Endodermal cell (in vitro differentiated cells): ENCODE data around the gene MSI1. TPM values are rescaled to one million over a fixed set of nuclear protein-coding genes. Genes with fewer than 3 reads are reported as not detected.

Source experiments
- DNase-seq: peaks from one replicate; pipeline ENCODE4 v3.0.0-alpha.2; 2017
- H3K27ac ChIP-seq: 2 replicates; pipeline ENCODE4 v1.5.1; 2013; ENCODE audit warnings: mild to moderate bottlenecking, low read depth, low read length, moderate library complexity
- H3K27me3 ChIP-seq: 2 replicates; pipeline ENCODE4 v1.6.1; 2013; ENCODE audit warnings: mild to moderate bottlenecking, low read length, moderate library complexity; ENCODE audit not compliant: insufficient read depth, control insufficient read depth, poor library complexity, severe bottlenecking
- H3K36me3 ChIP-seq: 2 replicates; pipeline ENCODE4 v1.7.0; 2013; ENCODE audit warnings: mild to moderate bottlenecking, low read length, moderate library complexity; ENCODE audit not compliant: control insufficient read depth, insufficient read depth
- H3K4me1 ChIP-seq: one replicate; pipeline ENCODE4 v1.7.0; 2013; ENCODE audit warnings: low read length; ENCODE audit not compliant: control insufficient read depth, insufficient read depth
- H3K4me3 ChIP-seq: 2 replicates; pipeline ENCODE4 v1.5.1; 2013; ENCODE audit warnings: mild to moderate bottlenecking, low read length, moderate library complexity
- H3K9ac ChIP-seq: 2 replicates; pipeline ENCODE4 v1.6.1; 2013; ENCODE audit warnings: mild to moderate bottlenecking, low read length, moderate library complexity; ENCODE audit not compliant: poor library complexity, severe bottlenecking; ENCODE audit errors: extremely low read depth
- H3K9me3 ChIP-seq: 2 replicates; pipeline ENCODE4 v1.6.1; 2013; ENCODE audit warnings: mild to moderate bottlenecking, low read length, moderate library complexity; ENCODE audit not compliant: control insufficient read depth
- H3K27ac Mint-ChIP-seq: 2 replicates; pipeline ENCODE4 v1.8.0; 2020; ENCODE audit warnings: mixed read lengths
- H3K27me3 Mint-ChIP-seq: 2 replicates; pipeline ENCODE4 v1.8.0; 2021; ENCODE audit warnings: mild to moderate bottlenecking, mixed read lengths; ENCODE audit not compliant: insufficient read depth
- H3K36me3 Mint-ChIP-seq: 2 replicates; pipeline ENCODE4 v1.8.0; 2020; ENCODE audit warnings: low read depth, mixed read lengths
- H3K4me1 Mint-ChIP-seq: 2 replicates; pipeline ENCODE4 v1.8.0; 2020; ENCODE audit warnings: mixed read lengths
- H3K4me3 Mint-ChIP-seq: 2 replicates; pipeline ENCODE4 v1.8.0; 2020; ENCODE audit warnings: mild to moderate bottlenecking, moderate library complexity, mixed read lengths
- H3K9me3 Mint-ChIP-seq: 2 replicates; pipeline ENCODE4 v1.8.0; 2020; ENCODE audit warnings: mild to moderate bottlenecking, mixed read lengths
- WGBS, 2 experiments: methylation state at CpG; one replicate each; pipeline versions ENCODE4 v1.1.5 to v1.1.7; 2013; ENCODE audit warnings: missing lambda C conversion rate in 2 of 2, mixed read lengths in 1 of 2; ENCODE audit not compliant: insufficient coverage in 1 of 2, insufficient read length in 1 of 2; 5-methylcytosine and 5-hydroxymethylcytosine counted together
- total RNA-seq, 2 donors: library from RNA; stranded (reverse); fragmentation: NEBNext Ultra II Directional in 1 of 2; extraction: Animal tissue kit (Norgen Biotek cat#: 25700) in 1 of 2; gene quantifications; 2 replicates in 1 of 2; 3 replicates in 1 of 2; pipeline ENCODE4 v1.2.1, GENCODE V29; 2021
- TF ChIP-seq, protein P1 (sequence below): fragments of 200-600 bp; sonication (generic); conservative IDR thresholded peaks from 2 replicates; pipeline ENCODE4 v1.5.0; 2021; ENCODE audit warnings: antibody characterized with exemption, mild to moderate bottlenecking

Gene MSI1
- total RNA-seq, 2 donors from 2014 or later: 92.8 to 105 TPM

DNA sequence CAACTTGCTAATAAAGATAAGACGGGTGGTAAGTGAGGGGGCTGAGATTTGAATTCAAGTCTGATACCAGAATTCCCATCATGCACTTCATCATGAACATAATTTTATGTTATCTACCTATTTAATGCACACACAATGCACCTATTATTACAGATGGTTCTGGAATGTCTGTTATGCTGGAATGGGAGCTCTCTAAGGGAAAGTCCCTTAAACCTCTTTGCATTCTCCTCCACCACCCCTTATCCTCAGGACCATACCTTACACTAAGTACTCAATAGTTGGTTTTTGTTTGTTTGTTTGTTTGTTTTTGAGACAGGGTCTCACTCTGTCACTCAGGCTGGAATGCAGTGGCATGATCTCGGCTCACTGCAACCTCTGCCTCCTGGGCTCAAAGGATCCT is 7.0 kb upstream of the MSI1 start:
- Mint-ChIP-seq H3K36me3 (no peaks in the 10 kb centered on the region), H3K27me3 (no peaks in the 10 kb centered on the region), H3K4me1 (peaks cover 33% of the 10 kb centered on the region), H3K27ac (peak overlapping the region; percentile 39), H3K9me3 (no peaks in the 10 kb centered on the region), H3K4me3 (no peak overlapping the region)
- WGBS, 2 experiments: 86% methylated on average over 2 of the region's 2 CpGs; no CpG with 5 or more reads in 1 of the 2 experiments
- Histone ChIP-seq H3K4me1 (no peaks in the 10 kb centered on the region), H3K4me3 (no peak overlapping the region), H3K27me3 (no peaks in the 10 kb centered on the region), H3K9ac (no peak overlapping the region), H3K27ac (no peak overlapping the region), H3K9me3 (no peaks in the 10 kb centered on the region), H3K36me3 (no peaks in the 10 kb centered on the region)
- DNase-seq: no peak
- TF ChIP-seq, protein P1, sequence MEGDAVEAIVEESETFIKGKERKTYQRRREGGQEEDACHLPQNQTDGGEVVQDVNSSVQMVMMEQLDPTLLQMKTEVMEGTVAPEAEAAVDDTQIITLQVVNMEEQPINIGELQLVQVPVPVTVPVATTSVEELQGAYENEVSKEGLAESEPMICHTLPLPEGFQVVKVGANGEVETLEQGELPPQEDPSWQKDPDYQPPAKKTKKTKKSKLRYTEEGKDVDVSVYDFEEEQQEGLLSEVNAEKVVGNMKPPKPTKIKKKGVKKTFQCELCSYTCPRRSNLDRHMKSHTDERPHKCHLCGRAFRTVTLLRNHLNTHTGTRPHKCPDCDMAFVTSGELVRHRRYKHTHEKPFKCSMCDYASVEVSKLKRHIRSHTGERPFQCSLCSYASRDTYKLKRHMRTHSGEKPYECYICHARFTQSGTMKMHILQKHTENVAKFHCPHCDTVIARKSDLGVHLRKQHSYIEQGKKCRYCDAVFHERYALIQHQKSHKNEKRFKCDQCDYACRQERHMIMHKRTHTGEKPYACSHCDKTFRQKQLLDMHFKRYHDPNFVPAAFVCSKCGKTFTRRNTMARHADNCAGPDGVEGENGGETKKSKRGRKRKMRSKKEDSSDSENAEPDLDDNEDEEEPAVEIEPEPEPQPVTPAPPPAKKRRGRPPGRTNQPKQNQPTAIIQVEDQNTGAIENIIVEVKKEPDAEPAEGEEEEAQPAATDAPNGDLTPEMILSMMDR: no peak

DNA sequence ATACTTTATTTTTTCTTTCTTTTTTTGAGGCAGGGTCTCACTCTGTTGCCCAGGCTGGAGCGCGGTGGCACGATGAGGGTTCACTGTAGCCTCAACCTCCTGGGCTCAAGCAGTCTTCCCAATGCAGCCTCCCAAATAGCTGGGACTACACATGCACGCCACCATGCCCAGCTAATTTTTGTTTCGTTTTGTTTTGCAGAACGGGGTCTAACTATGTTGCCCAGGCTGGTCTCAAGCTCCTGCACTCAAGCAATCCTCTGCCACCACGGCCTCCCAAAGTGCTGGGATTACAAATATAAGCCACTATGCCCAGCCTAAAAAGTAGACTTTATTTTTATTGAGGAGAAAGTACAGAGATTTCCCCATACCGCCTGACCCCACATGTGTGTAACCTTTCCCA is 4.7 kb upstream of the MSI1 start:
- TF ChIP-seq, protein P1: no peak
- Histone ChIP-seq H3K36me3 (no peaks in the 10 kb centered on the region), H3K27ac (no peak overlapping the region), H3K4me3 (no peak overlapping the region), H3K27me3 (no peaks in the 10 kb centered on the region), H3K9ac (no peak overlapping the region), H3K9me3 (no peaks in the 10 kb centered on the region), H3K4me1 (peaks cover 3% of the 10 kb centered on the region)
- no peaks in the 10 kb centered on the region for H3K36me3 Mint-ChIP-seq
- no peak for DNase-seq
- H3K27ac Mint-ChIP-seq: peak overlapping the region; percentile 23
- peaks cover 46% of the 10 kb centered on the region for H3K4me1 Mint-ChIP-seq
- H3K27me3 Mint-ChIP-seq: no peaks in the 10 kb centered on the region
- no peaks in the 10 kb centered on the region for H3K9me3 Mint-ChIP-seq
- no peak overlapping the region for H3K4me3 Mint-ChIP-seq
- 93% methylated on average over 8 of the region's 8 CpGs for WGBS, 2 experiments

DNA sequence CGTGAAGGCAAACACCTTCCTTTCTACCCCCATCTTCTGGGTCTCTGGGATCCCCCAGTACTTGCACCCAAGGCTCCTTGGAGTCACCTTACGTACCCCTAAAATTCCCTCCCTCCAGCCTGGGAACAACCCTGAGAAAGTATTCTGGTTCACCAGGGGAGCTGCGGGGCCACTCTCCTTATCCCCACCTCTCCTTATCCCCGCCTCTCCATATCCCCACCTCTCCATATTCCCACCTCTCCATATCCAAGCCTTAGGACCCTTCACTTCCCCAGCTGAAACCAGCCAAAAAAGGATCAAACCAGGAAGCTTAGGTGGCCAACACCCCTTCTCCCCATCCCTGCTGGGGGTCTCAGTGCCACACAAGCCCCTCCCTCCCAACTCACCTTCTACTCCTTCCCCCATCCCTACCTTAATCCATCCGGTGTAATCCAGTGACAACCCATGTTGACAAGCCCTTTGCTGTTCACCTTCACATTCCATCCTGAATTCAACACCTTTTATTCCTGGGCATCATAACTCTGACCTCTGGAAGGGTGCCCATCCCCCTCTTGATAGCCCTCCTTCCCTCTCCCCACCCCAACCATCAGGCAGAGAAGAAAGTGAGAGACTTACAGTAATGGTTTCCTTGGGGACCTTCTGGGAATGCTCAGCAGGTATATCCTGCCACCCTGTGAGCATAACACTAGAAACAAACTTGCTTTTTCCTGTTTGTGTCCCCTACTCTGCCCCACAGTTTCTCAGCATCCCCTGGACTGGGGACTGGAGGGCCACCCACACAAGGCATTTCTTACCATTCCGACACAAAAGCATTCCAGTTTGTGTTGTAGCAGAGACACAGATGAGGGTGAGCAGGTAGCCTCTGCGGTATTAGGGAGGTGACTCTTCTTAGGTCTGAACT is 1.6 kb upstream of the MSI1 start:
- peaks cover 7% of the 10 kb centered on the region for H3K4me1 ChIP-seq
- H3K27ac Mint-ChIP-seq: peak overlapping the region; percentile 92
- no peak overlapping the region for H3K9ac ChIP-seq
- H3K4me3 Mint-ChIP-seq: peak overlapping the region; percentile 88
- peak; percentile 93 for DNase-seq
- WGBS, 2 experiments: 33 to 57% methylated on average over 5 to 7 of the region's 7 CpGs
- no peaks in the 10 kb centered on the region for H3K27me3 Mint-ChIP-seq
- no peaks in the 10 kb centered on the region for H3K9me3 ChIP-seq
- peaks cover 54% of the 10 kb centered on the region for H3K4me1 Mint-ChIP-seq
- peaks cover 13% of the 10 kb centered on the region for H3K36me3 Mint-ChIP-seq
- TF ChIP-seq, protein P1: no peak
- H3K4me3 ChIP-seq: peak overlapping the region; percentile 86
- H3K36me3 ChIP-seq: peaks cover 14% of the 10 kb centered on the region
- no peaks in the 10 kb centered on the region for H3K9me3 Mint-ChIP-seq
- no peaks in the 10 kb centered on the region for H3K27me3 ChIP-seq
- H3K27ac ChIP-seq: no peak overlapping the region
